K562 (cell line): ENCODE measurements around the gene FEN1. TPM values are rescaled to one million over a fixed set of nuclear protein-coding genes. Genes with fewer than 3 reads are reported as not detected.

ENCODE experiments used
- CCAR2 ChIP-seq: fragments of 200-400 bp; formaldehyde crosslinking; IDR thresholded peaks from 2 replicates; pipeline ENCODE4 v1.6.1; 2017; ENCODE audit warnings: mild to moderate bottlenecking, low read depth, low read length
- EGR1 ChIP-seq: fragments of 450-650 bp; conservative IDR thresholded peaks from 2 replicates; pipeline ENCODE4 v1.6.1; 2017; ENCODE audit warnings: mild to moderate bottlenecking
- FOXK2 ChIP-seq, 2 experiments: fragments of 450-650 bp; IDR thresholded peaks in 1 of 2; conservative IDR thresholded peaks in 1 of 2; 2 replicates each; pipeline ENCODE4 v1.6.1; 2016; ENCODE audit warnings: low read depth in 2 of 2, mild to moderate bottlenecking in 1 of 2
- JUN ChIP-seq, 2 experiments: sonication (generic) in 1 of 2; formaldehyde crosslinking in 1 of 2; IDR thresholded peaks; 2 replicates each; pipeline versions ENCODE4 v1.6.1 to v1.8.0; 2012 to 2022; ENCODE audit warnings: borderline replicate concordance in 2 of 2, mild to moderate bottlenecking in 2 of 2, improper control_type of control experiment in 1 of 2, low read depth in 1 of 2, low read length in 1 of 2, missing genetic modification reagents in 1 of 2
- MEIS2 ChIP-seq: fragments of 450-650 bp; IDR thresholded peaks from 2 replicates; pipeline ENCODE4 v1.6.1; 2014; ENCODE audit warnings: mild to moderate bottlenecking; ENCODE audit not compliant: partially characterized antibody
- MLX ChIP-seq, 2 experiments: fragments of 450-650 bp in 1 of 2; sonication (generic) in 1 of 2; formaldehyde crosslinking; conservative IDR thresholded peaks; 2 replicates each; pipeline versions ENCODE4 v1.4.0 to v1.8.1; 2020 to 2022; ENCODE audit warnings: mild to moderate bottlenecking in 1 of 2, missing genetic modification reagents in 1 of 2
- MTF1 ChIP-seq: fragments of 250-450 bp; sonication (Bioruptor Pico); IDR thresholded peaks from 2 replicates; pipeline ENCODE4 v1.9.0; 2021; ENCODE audit warnings: moderate library complexity, mild to moderate bottlenecking, inconsistent platforms, borderline replicate concordance
- PPARD ChIP-seq: fragments of 250-450 bp; sonication (Bioruptor Pico); IDR thresholded peaks from 2 replicates; pipeline ENCODE4 v1.8.0; 2022; ENCODE audit warnings: inconsistent platforms, mild to moderate bottlenecking, moderate library complexity
- REST ChIP-seq, 2 experiments: fragments of 450-650 bp; formaldehyde crosslinking in 1 of 2; IDR thresholded peaks; 2 replicates each; pipeline versions ENCODE4 v1.4.0 to v1.6.1; 2014 to 2020; ENCODE audit warnings: mild to moderate bottlenecking in 2 of 2, borderline replicate concordance in 1 of 2, low read depth in 1 of 2
- SIRT6 ChIP-seq: IDR thresholded peaks from one replicate; pipeline ENCODE4 v1.6.1; 2012; ENCODE audit warnings: low read depth, mild to moderate bottlenecking, control low read depth, inconsistent platforms, low read length, moderate library complexity
- STAT5A ChIP-seq: IDR thresholded peaks from 2 replicates; pipeline ENCODE4 v1.6.1; 2012; ENCODE audit warnings: low read length, inconsistent platforms, borderline replicate concordance
- TAL1 ChIP-seq: fragments of 450-650 bp; IDR thresholded peaks from 2 replicates; pipeline ENCODE4 v1.6.1; 2016; ENCODE audit warnings: mild to moderate bottlenecking
- TCF3 ChIP-seq: sonication (generic); formaldehyde crosslinking; IDR thresholded peaks from 2 replicates; pipeline ENCODE4 v1.4.0; 2020; ENCODE audit warnings: mild to moderate bottlenecking, missing genetic modification reagents
- TEAD1 ChIP-seq, 2 experiments: fragments of 450-650 bp in 1 of 2; sonication (generic) in 1 of 2; formaldehyde crosslinking; IDR thresholded peaks; 2 replicates each; pipeline versions ENCODE4 v1.4.0 to v1.8.0; 2020 to 2022; ENCODE audit warnings: mild to moderate bottlenecking in 2 of 2, missing genetic modification reagents in 1 of 2
- WHSC1 ChIP-seq: IDR thresholded peaks from one replicate; pipeline ENCODE4 v1.6.1; 2012; ENCODE audit warnings: low read length, control low read depth, inconsistent platforms
- ZBTB7A ChIP-seq: IDR thresholded peaks from 2 replicates; pipeline ENCODE4 v1.6.1; 2011; ENCODE audit warnings: low read depth, mild to moderate bottlenecking, low read length, moderate library complexity, borderline replicate concordance; ENCODE audit not compliant: control insufficient read depth
- ZNF253 ChIP-seq: fragments of 250-450 bp; sonication (Bioruptor Pico); conservative IDR thresholded peaks from 2 replicates; pipeline ENCODE4 v1.6.1; 2021; ENCODE audit warnings: mild to moderate bottlenecking
- polyA plus RNA-seq, 8 experiments: library from polyadenylated mRNA; depleted of rRNA in 4 of 8; stranded (reverse) in 5 of 8; unstranded in 3 of 8; fragments of >200 nt; fragmentation: Nextera tagmentation in 2 of 8; fragmentation: Illumina TruSeq in 1 of 8; extraction: Ambion mirVana in 2 of 8; extraction: Trizol in 1 of 8; gene quantifications; 2 replicates each; pipeline versions ENCODE4 v1.2.1 to v1.2.3, GENCODE V29; 2011 to 2014; ENCODE audit warnings: inconsistent platforms in 1 of 8, missing spikeins in 1 of 8
- total RNA-seq, 7 experiments: library from RNA; depleted of rRNA in 6 of 7; stranded (reverse); fragments of >200 nt in 6 of 7; fragmentation: Illumina TruSeq in 2 of 7; extraction: Trizol in 2 of 7; gene quantifications; 2 replicates each; pipeline versions ENCODE4 v1.2.1 to v1.2.3, GENCODE V29; 2011 to 2021; ENCODE audit warnings: low replicate concordance in 1 of 7

FEN1 gene
- total and polyA plus RNA-seq, 9 of the 15 experiments (the other 6 are each of a cell fraction or from before 2014, with no cell fraction given) = 58.1 to 156 (median 137) TPM

- TF ChIP-seq FOXK2 (conservative IDR thresholded peaks at IDR 0.05 in 1 of 2, IDR thresholded peaks at IDR 0.05 in 1 of 2; ENCODE audit: low read depth in 2 of 2) (peak; percentile 10 to 78; a peak in 2 of 4 replicates), MLX (CRISPR knock-in tag; conservative IDR thresholded peaks at IDR 0.05) (no peak; a peak in 1 of 4 replicates), MEIS2 (no peak), CCAR2 (no peak), SIRT6 (no peak), TCF3 (peak; percentile 3; the same call in 1 of the 2 replicates), MTF1 (CRISPR knock-in tag) (no peak), ZNF253 (CRISPR knock-in tag) (no peak), ZBTB7A (peak; percentile 52; the same call in 1 of the 2 replicates), EGR1 (0 out of 2 replicates have a peak, but pooled peaks have one; percentile 55), TEAD1 (CRISPR knock-in tag; IDR thresholded peaks at IDR 0.05) (peak; percentile 35 to 52; a peak in 2 of 4 replicates), TAL1 (no peak), STAT5A (no peak), PPARD (CRISPR knock-in tag) (no peak), REST (IDR thresholded peaks at IDR 0.05; ENCODE audit: borderline replicate concordance) (peak; percentile 83), REST (CRISPR knock-in tag; IDR thresholded peaks at IDR 0.05; ENCODE audit: low read depth) (peak; percentile 81; the same call in 1 of the 2 replicates), JUN (IDR thresholded peaks at IDR 0.05; ENCODE audit: borderline replicate concordance, low read depth, low read length) (0 out of 2 replicates have a peak, but pooled peaks have one; percentile 13), JUN (CRISPR knock-in tag; IDR thresholded peaks at IDR 0.05; ENCODE audit: borderline replicate concordance) (peak; percentile 88), WHSC1 (no peak)
These were observed at the start of gene FEN1, which contains the start of gene TMEM258 (continued) for GRCh38 chr11:61792310-61793082.
